ENCODE measurements around the gene PSORS1C2.

DNA sequence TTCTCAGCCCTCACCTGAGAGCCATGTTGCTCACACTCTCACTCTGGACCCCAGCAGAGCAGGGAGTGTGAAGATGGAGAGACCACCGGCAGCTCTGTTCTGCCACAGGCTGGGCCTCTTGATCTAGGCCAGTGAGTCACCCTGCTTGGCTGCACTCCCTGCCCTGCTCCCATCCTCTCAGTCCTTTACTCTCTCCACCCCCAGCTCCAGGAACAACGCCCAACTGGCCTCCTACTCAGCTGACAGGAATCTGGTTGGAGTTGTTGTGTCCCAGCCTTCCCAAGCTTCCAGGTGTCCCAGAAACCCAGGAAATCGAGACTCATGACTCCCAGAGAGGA lies 24.4 kb downstream of the PSORS1C2 start, which contains the start of gene PSORS1C1:
- TF ChIP-seq, protein P1, sequence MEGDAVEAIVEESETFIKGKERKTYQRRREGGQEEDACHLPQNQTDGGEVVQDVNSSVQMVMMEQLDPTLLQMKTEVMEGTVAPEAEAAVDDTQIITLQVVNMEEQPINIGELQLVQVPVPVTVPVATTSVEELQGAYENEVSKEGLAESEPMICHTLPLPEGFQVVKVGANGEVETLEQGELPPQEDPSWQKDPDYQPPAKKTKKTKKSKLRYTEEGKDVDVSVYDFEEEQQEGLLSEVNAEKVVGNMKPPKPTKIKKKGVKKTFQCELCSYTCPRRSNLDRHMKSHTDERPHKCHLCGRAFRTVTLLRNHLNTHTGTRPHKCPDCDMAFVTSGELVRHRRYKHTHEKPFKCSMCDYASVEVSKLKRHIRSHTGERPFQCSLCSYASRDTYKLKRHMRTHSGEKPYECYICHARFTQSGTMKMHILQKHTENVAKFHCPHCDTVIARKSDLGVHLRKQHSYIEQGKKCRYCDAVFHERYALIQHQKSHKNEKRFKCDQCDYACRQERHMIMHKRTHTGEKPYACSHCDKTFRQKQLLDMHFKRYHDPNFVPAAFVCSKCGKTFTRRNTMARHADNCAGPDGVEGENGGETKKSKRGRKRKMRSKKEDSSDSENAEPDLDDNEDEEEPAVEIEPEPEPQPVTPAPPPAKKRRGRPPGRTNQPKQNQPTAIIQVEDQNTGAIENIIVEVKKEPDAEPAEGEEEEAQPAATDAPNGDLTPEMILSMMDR (IDR thresholded peaks at IDR 0.05; ENCODE audit: insufficient read depth, low read length) = no peak
- no peak for TF ChIP-seq POLR2AphosphoS5 (IDR thresholded peaks at IDR 0.05; ENCODE audit: low read depth)
- TF ChIP-seq, protein P2, sequence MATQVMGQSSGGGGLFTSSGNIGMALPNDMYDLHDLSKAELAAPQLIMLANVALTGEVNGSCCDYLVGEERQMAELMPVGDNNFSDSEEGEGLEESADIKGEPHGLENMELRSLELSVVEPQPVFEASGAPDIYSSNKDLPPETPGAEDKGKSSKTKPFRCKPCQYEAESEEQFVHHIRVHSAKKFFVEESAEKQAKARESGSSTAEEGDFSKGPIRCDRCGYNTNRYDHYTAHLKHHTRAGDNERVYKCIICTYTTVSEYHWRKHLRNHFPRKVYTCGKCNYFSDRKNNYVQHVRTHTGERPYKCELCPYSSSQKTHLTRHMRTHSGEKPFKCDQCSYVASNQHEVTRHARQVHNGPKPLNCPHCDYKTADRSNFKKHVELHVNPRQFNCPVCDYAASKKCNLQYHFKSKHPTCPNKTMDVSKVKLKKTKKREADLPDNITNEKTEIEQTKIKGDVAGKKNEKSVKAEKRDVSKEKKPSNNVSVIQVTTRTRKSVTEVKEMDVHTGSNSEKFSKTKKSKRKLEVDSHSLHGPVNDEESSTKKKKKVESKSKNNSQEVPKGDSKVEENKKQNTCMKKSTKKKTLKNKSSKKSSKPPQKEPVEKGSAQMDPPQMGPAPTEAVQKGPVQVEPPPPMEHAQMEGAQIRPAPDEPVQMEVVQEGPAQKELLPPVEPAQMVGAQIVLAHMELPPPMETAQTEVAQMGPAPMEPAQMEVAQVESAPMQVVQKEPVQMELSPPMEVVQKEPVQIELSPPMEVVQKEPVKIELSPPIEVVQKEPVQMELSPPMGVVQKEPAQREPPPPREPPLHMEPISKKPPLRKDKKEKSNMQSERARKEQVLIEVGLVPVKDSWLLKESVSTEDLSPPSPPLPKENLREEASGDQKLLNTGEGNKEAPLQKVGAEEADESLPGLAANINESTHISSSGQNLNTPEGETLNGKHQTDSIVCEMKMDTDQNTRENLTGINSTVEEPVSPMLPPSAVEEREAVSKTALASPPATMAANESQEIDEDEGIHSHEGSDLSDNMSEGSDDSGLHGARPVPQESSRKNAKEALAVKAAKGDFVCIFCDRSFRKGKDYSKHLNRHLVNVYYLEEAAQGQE (IDR thresholded peaks at IDR 0.05; ENCODE audit: insufficient replicate concordance, low read depth) = no peak
- TF ChIP-seq SPI1 (IDR thresholded peaks at IDR 0.05; ENCODE audit: borderline replicate concordance, low read depth) = no peak
